Measurements from ENCODE around the gene CSTF2.

Gene CSTF2

GRCh38 chrX:100870527-100870926, 50.3 kb downstream of the CSTF2 start:
- no peak for DNase-seq (ENCODE audit: low read depth in 2 of 2)

- no peak for DNase-seq (ENCODE audit: low read depth in 2 of 2)
These were observed 51.7 kb downstream of the CSTF2 start for GRCh38 chrX:100871594-100872560.

- DNase-seq (ENCODE audit: low read depth in 2 of 2) = no peak
These were observed 54.1 kb downstream of the CSTF2 start, which contains the start of gene NOX1 for GRCh38 chrX:100874325-100874724. NOX1 (minus strand) TSS chrX:100874359; CDS start chrX:100874139, 220 bp downstream.

GRCh38 chrX:100880368-100880767, 60.2 kb downstream of the CSTF2 start:
- no peak for DNase-seq (ENCODE audit: low read depth in 2 of 2)

- no peak for DNase-seq (ENCODE audit: low read depth in 2 of 2)
These were observed 63.5 kb downstream of the CSTF2 start for GRCh38 chrX:100883654-100884053.
